GM21717 (cell line): ENCODE results near the gene GCLC.

Source experiments
- ATAC-seq: cut with Tn5 transposase; IDR thresholded peaks from one replicate; pipeline ENCODE4 v1.9.1; 2021; ENCODE audit warnings: mild to moderate bottlenecking, moderate library complexity; ENCODE audit not compliant: unreplicated experiment

Gene GCLC

GRCh38 chr6:53527249-53527765 is 17.6 kb downstream of the GCLC start:
- ATAC-seq = no peak

DNA sequence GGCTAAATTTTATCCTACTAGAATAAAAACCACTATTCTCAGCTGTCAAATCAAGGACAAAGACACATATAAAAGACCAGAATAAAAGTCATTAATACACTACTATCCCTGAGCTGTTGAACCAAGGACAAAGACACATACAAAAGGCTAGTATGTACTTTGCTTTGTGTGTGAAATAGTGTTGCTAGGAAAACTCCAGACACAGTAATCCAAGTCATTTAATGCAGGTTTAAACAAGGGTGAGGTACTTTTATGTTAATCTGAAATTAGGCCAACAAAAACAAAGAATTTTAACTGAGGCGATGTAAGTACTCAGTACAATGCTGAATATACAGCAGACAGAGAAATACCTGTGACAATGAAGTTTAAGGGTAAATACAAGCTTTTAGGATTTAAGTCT is 18.9 kb downstream of the GCLC start:
- ATAC-seq = no peak

GRCh38 chr6:53524455-53524815 is 20.5 kb downstream of the GCLC start:
- no peak for ATAC-seq

DNA sequence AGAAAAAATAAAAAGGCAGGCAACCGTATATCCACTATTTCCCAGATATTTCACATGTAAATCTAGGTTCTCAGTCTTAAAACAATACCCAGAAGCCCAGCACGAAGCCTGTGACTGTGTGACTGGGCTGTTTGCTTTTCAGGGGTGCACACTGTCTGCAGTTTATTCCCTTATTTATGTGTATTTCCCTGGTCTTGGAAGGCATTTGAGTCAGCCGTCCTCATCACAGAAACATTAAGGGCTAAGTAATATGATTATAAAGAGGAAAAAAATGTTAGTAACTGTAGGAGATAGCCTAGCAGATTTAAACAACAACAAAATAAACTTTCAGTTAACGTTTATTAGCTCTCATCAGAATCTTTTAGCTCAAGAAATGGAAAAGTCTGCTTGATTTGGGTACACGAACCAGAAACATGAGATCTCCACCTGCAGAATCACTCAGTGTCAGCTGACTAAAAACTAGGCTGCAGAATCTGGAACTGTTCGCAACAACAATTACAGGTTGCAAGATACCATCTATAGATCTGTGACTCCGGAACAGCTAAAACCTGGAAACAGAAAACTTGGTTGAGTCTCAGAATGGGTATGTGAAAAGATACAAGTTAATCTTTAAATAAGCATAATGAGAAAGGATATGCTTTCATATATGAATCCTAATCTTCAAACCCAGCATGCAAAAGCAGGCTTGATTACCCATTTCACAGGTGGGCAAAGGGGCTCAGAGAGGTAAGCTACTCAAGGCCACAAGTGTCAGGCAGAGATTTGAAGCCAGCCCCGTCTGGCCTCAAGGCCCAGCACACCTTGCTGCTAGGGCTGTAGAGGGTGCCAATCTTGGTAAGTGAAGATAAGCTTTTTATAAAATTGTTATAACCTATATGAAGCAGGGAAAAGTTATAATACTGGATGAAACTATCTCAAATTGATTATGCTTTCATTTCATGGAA is 21.1 kb downstream of the GCLC start:
- no peak for ATAC-seq

GRCh38 chr6:53520320-53520928 is 24.5 kb downstream of the GCLC start:
- ATAC-seq = no peak

DNA sequence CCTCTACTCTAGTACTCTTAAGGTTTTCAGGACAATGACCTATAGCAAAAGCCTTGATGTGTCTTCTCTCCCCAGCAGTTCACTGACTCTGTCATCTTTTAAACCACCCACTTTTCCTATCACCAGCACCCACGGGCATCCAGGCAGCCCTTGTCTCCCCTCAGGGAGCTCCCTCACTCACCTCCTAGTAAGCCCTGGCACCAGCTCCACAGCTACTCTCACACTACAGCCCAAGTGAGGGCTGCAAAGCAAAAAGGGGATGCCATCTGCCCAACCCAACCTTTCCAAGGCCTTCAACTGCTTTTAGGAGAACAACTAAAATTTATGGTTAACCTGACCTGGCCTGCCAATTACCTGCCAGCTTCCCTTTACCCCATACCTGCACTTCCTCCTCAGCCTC is 26.0 kb downstream of the GCLC start:
- no peak for ATAC-seq

DNA sequence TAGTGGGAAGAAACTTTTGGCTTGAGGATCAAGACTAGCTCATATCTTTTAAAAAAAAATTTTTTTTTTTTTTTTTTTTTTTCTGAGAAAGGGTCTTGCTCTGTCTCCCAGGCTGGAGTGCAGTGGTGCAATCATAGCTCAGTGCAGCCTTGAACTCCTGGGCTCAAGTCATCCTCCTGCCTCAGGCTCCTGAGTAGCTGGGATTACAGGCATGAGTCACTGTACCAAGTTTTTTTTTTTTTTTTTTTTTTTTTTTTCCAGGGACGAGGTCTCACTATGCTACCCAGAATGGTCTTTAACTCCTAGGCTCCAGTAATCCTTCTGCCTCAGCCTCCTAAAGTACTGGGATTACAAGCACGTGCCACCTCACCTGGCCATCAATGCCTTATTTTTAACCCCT is 27.9 kb downstream of the GCLC start:
- no peak for ATAC-seq

DNA sequence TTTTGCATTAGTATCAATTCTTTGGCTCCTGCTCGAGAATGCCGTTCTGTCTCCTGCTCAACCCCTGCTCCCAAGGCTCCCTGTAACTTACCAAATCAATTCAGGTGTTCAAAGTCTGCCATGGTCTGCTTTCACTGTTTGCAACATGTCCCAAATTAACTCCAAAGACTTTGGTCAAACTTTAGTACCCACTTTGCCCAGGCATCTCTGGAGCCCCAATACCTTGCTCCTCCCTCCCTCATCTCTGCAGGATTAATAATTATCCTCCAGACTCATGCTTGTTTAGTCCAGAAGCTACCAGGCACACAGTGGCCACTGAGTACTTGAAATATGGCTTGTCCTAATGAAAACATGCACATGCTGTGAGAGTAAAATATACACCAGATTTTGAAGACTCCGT is 30.2 kb downstream of the GCLC start:
- no peak for ATAC-seq

DNA sequence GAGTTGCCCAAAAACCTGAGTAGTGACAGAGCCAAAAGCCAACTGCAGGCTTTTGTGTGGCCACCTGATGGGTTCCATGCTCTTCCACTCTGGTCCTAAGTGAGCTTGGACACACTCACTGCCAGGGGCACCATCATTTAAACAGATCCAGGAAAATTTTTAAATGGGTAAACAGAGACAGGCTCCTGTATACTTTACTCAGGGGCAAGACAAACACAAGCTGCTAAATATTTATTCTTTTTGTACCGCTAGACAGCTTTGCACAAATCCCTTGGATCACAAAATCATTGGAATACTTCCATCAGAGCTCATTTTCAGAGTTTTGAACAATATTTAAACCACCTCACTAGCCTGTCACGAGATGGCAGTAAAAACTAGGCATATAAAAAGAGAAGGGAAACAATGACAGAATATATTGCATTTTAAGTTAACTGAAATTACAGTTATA is 31.4 kb downstream of the GCLC start:
- no peak for ATAC-seq

DNA sequence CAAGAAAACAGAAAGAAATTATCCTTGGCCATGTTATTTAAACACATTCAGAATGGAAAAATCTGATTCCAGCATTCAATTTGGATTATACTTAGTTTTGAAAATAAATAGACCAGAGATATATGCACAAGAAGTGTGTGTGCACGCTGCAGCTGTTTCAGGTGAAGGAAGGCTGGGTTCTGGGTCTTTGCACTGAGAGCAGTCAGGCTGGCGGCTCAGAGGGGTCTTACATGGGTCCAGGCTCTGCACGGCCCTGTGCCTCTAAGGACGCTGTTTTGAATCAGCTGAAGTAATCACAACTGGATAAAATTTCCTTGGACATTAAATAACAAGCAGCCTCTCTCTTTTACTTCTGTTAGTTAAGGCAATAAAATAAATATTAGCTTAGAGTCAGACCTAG is 31.8 kb downstream of the GCLC start:
- ATAC-seq = no peak

DNA sequence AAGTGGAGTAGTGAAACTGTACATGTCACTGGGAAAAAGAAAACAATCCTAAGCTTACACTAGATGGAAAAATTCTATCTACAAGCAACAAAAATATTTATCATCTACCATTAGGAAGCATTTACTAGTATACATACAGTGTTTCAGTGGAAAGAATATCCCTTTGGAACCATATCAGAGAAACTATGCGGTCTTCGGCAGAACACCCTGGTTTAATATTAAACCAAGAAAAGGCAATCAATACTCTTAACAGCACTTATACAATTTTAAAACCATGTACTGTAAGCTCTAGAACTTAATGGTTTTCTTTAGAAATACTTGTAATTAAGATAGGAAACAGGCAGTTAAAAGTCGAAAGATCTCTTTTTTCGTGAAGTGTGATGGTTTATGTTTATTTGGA is 32.3 kb downstream of the GCLC start:
- ATAC-seq = no peak

DNA sequence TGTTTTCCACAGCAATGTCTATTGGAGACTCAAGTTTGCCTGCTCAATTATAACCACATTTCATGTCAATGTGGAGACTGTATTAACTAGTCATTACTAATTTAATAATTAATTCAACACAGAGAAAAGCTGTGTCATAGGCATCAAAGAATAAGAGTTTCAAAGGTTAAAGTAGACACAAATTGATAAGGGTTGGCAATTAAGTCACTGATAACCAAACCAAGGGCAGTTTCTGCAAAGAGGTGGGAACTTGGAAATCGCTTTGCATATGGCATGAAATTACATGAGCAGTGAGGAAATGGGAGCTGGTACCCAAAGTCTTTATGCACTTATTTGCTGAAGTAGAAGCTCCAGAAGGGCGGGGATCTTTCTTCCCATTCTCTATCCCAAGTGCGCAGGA is 34.2 kb downstream of the GCLC start:
- ATAC-seq = no peak

DNA sequence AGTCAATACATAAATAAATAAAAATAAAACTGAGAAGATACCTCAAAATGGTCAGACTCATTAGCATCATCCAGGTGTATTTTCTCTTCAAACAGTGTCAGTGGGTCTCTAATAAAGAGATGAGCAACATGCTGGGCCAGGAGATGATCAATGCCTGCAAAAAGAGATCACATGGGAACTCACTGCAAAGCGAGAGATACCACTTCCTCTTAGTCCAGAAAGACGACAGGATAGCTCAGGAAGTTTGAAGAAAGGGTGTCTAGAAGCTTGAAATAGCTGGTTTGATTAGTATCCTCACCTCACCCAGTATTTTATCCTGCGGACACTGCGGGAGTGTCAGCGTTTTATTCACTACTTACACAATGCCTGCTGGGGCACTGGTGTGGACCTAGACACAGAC is 38.0 kb downstream of the GCLC start:
- no peak for ATAC-seq

DNA sequence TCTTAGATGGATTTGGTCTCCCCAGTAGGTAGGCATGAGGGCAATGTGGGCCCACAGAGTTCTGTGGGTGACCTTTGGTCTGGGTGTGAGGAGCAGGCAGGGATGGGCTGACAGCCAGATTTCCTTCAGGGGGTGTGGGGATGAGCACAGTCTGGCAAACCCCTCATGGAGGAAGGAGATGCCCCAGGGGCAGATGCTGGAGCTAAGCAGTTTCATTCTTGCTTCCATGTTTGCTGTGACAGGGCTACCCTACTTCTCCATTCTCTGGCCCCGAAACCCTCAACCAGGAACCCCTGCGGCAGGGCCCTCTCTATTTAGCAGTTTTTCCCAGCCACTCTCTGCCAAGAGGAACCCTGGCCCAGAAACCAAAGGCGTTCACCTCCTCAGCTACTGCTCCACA is 40.4 kb downstream of the GCLC start:
- no peak for ATAC-seq

DNA sequence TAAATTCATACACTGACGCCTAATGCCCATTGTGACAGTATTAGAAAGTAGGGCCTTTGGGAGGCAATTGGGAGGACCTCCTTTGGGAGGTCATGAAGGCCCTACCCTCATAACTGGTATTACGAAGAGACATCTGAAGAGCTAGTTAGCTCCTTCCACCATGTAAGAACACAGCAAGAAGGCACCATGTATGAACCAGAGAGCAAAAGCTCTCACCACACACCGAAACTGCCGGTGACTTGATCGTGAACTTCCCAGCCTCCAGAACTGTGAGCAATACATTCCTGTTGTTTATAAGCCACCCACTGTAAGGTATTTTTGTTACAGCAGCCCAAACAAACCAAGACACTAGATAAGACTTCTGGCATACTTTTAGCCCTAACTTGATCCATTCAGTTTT is 41.8 kb downstream of the GCLC start:
- no peak for ATAC-seq

- no peak for ATAC-seq
Measured at GRCh38 chr6:53501432-53501831, 43.5 kb downstream of the GCLC start.

- no peak for ATAC-seq
Measured at GRCh38 chr6:53500095-53500494, 44.8 kb downstream of the GCLC start.

DNA sequence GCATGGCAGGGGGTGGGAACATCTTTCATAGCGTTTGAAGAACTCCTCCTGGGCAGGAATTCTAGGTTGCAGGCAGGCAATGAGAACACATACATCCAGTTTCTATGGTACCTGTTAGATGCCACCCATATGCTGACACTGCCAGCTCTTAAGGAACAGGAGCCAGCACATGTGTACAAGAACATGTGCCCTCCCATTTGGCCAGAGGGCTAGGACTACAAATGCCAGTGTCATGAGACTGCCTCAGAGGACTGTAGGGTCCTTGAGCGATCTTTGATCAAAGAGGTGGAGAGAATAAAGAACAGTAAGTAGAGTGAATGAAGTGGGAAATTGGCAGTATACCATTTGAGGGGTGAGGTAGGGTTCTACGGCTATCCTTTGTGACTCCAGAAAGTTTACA is 45.8 kb downstream of the GCLC start:
- ATAC-seq = no peak

DNA sequence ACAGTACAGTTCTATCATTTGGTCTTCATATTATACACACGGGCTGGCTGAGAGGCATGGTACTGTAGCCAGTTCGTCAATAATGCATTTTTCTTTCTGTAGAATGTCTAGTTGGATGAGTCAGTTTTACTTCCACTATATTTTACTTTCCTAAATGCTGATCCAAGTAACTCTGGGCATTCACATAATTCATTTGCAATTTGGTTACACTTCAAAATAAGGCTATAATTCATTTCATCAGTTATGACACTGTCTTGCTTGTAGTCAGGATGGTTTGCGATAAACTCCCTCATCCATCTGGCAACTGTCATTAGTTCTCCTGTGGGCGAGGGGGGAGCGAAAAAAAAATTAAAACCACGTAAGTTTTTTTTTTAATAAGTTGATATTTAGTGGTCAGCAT is 46.3 kb downstream of the GCLC start:
- no peak for ATAC-seq

GRCh38 chr6:53497905-53498304 is 47.0 kb downstream of the GCLC start:
- ATAC-seq = no peak

- ATAC-seq = no peak
Measured at GRCh38 chr6:53496797-53497375, 48.0 kb downstream of the GCLC start.
